Measurements from ENCODE around the gene ZNF423. TPM values are rescaled to one million over a fixed set of nuclear protein-coding genes. Genes with fewer than 3 reads are reported as not detected.

ZNF423 gene
- total RNA-seq, 2 experiments from 2014 or later: not detected

- ATAC-seq: no peak
- Mint-ChIP-seq H3K9me3 (ENCODE audit: insufficient read depth) (no peaks in the 10 kb centered on the region), H3K36me3 (ENCODE audit: low read depth) (no peaks in the 10 kb centered on the region), H3K4me1 (ENCODE audit: low read depth) (no peaks in the 10 kb centered on the region), H3K27ac (no peak overlapping the region), H3K4me3 (no peak overlapping the region), H3K27me3 (ENCODE audit: low read depth) (no peaks in the 10 kb centered on the region)
- CTCF ChIA-PET: no interaction called here
- POLR2A ChIA-PET: no interaction called here
- DNase-seq: no peak
Observed at GRCh38 chr16:49618955-49619354, 237.0 kb downstream of the ZNF423 start.

GRCh38 chr16:49617710-49618330, 238.1 kb downstream of the ZNF423 start:
- no peaks in the 10 kb centered on the region for H3K36me3 Mint-ChIP-seq (ENCODE audit: low read depth)

DNA sequence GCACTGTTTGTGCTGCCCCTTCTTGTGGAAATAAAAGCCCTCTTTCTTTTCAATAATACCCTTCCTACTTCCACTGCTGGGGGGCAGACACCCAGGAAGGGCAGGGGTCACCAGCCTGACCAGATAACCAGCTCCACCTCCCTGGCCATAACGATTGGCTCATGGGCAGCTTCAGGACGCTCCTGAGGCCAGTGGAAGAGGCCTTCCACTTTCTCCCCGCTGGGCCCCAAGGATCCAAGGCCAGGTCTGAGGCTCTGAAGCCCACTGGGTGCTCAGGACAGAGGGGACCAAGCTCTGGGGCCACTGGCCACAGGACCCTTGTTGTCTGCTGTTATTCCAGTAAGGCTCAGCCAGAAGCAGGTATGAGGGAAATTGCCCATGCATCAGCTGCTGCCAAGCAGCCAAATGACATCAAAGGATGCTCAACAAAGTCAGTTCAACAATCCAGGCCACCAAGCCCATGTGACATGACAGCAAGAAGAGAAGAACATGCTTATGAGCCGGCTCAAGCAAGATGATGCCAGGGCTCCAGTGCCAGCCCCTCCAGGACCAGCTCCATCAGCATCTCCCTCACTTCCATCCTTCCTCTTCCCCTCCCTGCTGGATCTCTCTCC, 238.8 kb downstream of the ZNF423 start:
- ChIA-PET POLR2A (no interaction called here), CTCF (no interaction called here)
- Mint-ChIP-seq H3K27ac (no peak overlapping the region), H3K4me3 (no peak overlapping the region), H3K9me3 (ENCODE audit: insufficient read depth) (no peaks in the 10 kb centered on the region), H3K4me1 (ENCODE audit: low read depth) (no peaks in the 10 kb centered on the region), H3K36me3 (ENCODE audit: low read depth) (no peaks in the 10 kb centered on the region), H3K27me3 (ENCODE audit: low read depth) (peaks cover 10% of the 10 kb centered on the region)
- ATAC-seq (no peak), DNase-seq (no peak)

More at GRCh38 chr16:49617710-49618330, 238.1 kb downstream of the ZNF423 start:
- Mint-ChIP-seq H3K4me1 (ENCODE audit: low read depth) (no peaks in the 10 kb centered on the region), H3K27ac (no peak overlapping the region), H3K9me3 (ENCODE audit: insufficient read depth) (no peaks in the 10 kb centered on the region), H3K4me3 (no peak overlapping the region), H3K27me3 (ENCODE audit: low read depth) (peaks cover 4% of the 10 kb centered on the region)
- ATAC-seq: no peak
- CTCF ChIA-PET: no interaction called here
- DNase-seq: no peak
- POLR2A ChIA-PET: no interaction called here

DNA sequence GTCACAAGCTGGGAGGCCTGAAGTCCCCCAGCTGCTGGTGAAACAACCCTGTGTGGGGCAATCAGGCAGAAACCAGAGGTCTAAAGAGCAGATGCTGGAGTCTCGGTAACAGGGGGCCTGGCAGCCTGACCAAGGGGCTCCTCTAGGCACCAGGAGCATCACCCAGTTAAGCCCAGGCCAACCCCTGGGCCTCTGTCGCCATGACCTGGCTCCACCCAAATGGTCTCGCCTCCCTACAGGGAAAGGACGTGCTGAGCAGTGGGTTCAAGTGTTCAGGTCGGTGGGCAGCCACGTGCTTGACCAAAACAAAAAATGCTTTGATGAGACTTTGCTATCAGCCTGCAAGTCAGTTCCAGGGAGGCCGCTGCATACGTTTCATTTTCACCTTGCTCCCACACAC, 240.3 kb downstream of the ZNF423 start:
- ATAC-seq (no peak), DNase-seq (no peak)
- Mint-ChIP-seq H3K9me3 (ENCODE audit: insufficient read depth) (no peaks in the 10 kb centered on the region), H3K4me1 (ENCODE audit: low read depth) (no peaks in the 10 kb centered on the region), H3K27me3 (ENCODE audit: low read depth) (peaks cover 16% of the 10 kb centered on the region), H3K27ac (no peak overlapping the region), H3K36me3 (ENCODE audit: low read depth) (no peaks in the 10 kb centered on the region), H3K4me3 (no peak overlapping the region)
- ChIA-PET POLR2A (no interaction called here), CTCF (no interaction called here)

DNA sequence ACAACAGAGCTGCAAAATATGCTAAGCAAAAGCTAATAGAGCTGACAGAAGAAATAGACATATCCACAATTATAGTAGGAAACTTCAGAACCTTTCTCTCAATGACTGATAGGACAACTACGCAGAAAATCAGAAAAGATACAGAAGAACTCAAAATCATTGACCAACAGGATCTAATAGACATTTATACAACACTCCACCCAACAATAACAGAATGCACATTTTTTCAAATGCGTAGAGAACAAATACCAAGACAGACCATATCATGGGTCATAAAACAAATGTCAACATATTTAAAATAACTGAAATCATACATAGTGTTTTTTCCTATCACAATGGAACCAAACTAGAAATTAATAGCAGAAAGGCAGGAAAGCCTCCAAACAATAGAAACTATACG, 244.9 kb downstream of the ZNF423 start:
- ChIA-PET CTCF (interaction anchor here (1.3 kb wide), 1 partner anchor 18 kb away, joined by 3 read pairs; no protein-coding TSS in a partner anchor), POLR2A (no interaction called here)
- H3K4me1 Mint-ChIP-seq (ENCODE audit: low read depth): no peaks in the 10 kb centered on the region
- H3K27me3 Mint-ChIP-seq (ENCODE audit: low read depth): peaks cover 27% of the 10 kb centered on the region
- DNase-seq (no peak), ATAC-seq (no peak)
- H3K4me3 Mint-ChIP-seq: no peak overlapping the region
- H3K36me3 Mint-ChIP-seq (ENCODE audit: low read depth): no peaks in the 10 kb centered on the region
- no peak overlapping the region for H3K27ac Mint-ChIP-seq
- H3K9me3 Mint-ChIP-seq (ENCODE audit: insufficient read depth): no peaks in the 10 kb centered on the region

DNA sequence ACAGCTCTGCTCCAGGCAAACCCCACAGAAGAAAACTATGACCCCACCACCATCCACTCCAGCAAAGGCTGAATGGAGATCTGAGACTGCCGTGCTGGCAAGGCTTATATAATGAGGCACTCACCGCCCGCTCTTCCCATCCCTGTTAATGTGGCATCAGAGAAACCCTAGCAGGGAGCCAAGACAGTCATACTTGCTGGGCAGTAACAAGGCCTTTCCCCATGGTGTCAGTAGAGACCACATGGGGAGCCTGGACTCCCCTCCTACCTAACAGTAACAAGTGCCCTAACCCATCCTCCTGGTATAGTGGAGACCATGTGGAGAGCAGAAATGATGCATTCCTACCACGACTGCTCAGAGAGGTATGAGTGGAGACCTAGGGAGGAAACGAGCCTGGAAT, 247.1 kb downstream of the ZNF423 start:
- ATAC-seq (no peak), DNase-seq (no peak)
- Mint-ChIP-seq H3K36me3 (ENCODE audit: low read depth) (no peaks in the 10 kb centered on the region), H3K4me1 (ENCODE audit: low read depth) (no peaks in the 10 kb centered on the region), H3K4me3 (no peak overlapping the region), H3K27ac (no peak overlapping the region), H3K27me3 (ENCODE audit: low read depth) (peaks cover 27% of the 10 kb centered on the region), H3K9me3 (ENCODE audit: insufficient read depth) (no peaks in the 10 kb centered on the region)
- CTCF ChIA-PET: no interaction called here
- POLR2A ChIA-PET: no interaction called here

- H3K4me3 Mint-ChIP-seq: no peak overlapping the region
- peaks cover 22% of the 10 kb centered on the region for H3K27me3 Mint-ChIP-seq (ENCODE audit: low read depth)
- DNase-seq (no peak), ATAC-seq (no peak)
- ChIA-PET POLR2A (no interaction called here), CTCF (no interaction called here)
- no peaks in the 10 kb centered on the region for H3K9me3 Mint-ChIP-seq (ENCODE audit: insufficient read depth)
- no peak overlapping the region for H3K27ac Mint-ChIP-seq
- no peaks in the 10 kb centered on the region for H3K36me3 Mint-ChIP-seq (ENCODE audit: low read depth)
- no peaks in the 10 kb centered on the region for H3K4me1 Mint-ChIP-seq (ENCODE audit: low read depth)
Observed at GRCh38 chr16:49608098-49608497, 247.8 kb downstream of the ZNF423 start.

DNA sequence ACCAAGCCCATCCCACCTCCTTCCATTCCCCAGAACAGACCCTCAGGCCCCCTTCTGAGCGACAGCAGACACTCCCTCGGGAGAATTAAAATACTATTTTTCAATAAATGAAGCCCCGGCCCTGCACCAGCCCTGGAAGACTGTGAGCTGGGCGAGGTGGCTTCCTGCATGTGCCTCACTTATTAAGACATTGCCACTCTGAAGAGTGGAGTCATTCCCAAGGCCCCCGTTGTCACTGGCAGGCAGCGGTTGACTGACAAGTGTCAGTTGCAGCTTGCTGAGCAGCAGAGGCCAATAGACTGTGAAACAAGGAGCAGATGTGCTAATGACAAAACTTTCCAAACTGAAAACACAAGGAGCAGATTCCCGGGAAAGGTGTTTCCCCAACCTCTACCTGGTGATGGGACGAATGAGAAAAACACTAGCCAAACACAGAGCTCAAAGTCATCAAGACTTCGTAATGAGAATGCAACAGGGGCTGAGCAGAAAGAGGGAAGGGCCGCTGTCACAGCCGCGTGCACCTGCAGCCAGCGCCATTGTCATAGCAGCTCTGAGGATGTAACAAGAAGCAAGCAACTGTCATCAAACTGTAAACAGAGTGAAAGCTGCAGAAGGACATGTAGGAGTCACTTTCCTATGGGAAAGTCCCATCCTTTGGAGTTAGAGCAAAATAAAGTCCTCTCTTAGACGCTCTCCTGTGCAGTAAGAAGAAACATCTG, 250.2 kb downstream of the ZNF423 start:
- no peak overlapping the region for H3K27ac Mint-ChIP-seq
- ChIA-PET POLR2A (no interaction called here), CTCF (no interaction called here)
- H3K4me3 Mint-ChIP-seq: no peak overlapping the region
- no peaks in the 10 kb centered on the region for H3K36me3 Mint-ChIP-seq (ENCODE audit: low read depth)
- H3K4me1 Mint-ChIP-seq (ENCODE audit: low read depth): no peaks in the 10 kb centered on the region
- peaks cover 11% of the 10 kb centered on the region for H3K27me3 Mint-ChIP-seq (ENCODE audit: low read depth)
- H3K9me3 Mint-ChIP-seq (ENCODE audit: insufficient read depth): no peaks in the 10 kb centered on the region
- DNase-seq (no peak), ATAC-seq (no peak)

DNA sequence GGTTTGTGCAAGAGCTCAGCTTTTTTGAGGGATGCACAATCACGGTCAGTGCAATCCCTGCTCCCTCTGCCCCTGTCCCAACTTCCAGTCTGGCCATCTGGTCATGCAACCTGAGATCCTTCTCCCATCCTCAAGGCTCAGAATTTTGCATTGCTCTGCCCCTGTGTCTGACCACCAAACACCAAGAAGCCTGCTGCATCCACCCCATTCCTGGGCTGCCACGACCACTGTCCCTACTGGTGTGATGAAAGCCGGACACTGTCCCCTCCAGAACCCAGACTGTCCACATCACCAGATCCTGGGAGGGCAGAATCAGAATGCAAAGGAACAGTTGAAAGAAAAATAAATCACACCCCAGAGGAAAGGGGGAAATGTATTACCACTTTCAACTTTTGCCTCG, 251.3 kb downstream of the ZNF423 start:
- no peak for DNase-seq
- CTCF ChIA-PET: no interaction called here

GRCh38 chr16:49603956-49604355, 252.0 kb downstream of the ZNF423 start:
- ATAC-seq (no peak), DNase-seq (no peak)
- H3K36me3 Mint-ChIP-seq (ENCODE audit: low read depth): no peaks in the 10 kb centered on the region

More for the DNA sequence above, 251.3 kb downstream of the ZNF423 start:
- ATAC-seq: no peak
- no peak overlapping the region for H3K4me3 Mint-ChIP-seq
- H3K4me1 Mint-ChIP-seq (ENCODE audit: low read depth): no peaks in the 10 kb centered on the region
- no peak overlapping the region for H3K27ac Mint-ChIP-seq
- H3K27me3 Mint-ChIP-seq (ENCODE audit: low read depth): peaks cover 8% of the 10 kb centered on the region
- H3K36me3 Mint-ChIP-seq (ENCODE audit: low read depth): no peaks in the 10 kb centered on the region
- POLR2A ChIA-PET: no interaction called here
- H3K9me3 Mint-ChIP-seq (ENCODE audit: insufficient read depth): no peaks in the 10 kb centered on the region

DNA sequence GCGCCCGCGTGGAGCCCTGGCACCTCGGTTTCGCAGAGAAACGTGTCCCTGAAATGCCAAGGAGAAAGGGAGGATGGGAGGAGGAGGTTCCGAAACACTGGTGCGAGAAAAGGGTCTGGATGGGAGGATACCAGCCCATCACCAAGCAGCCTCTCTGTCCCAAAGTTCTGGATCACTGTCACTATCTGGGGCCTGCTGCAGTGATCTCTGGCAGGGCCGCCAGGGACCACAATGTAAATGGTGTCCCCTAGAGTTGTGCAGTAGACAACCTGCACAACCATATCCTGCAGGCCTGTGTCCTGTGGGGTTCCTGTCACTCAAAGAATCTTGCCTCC, 253.0 kb downstream of the ZNF423 start:
- H3K27me3 Mint-ChIP-seq (ENCODE audit: low read depth): peaks cover under 1% of the 10 kb centered on the region
- H3K4me3 Mint-ChIP-seq: no peak overlapping the region
- no peaks in the 10 kb centered on the region for H3K4me1 Mint-ChIP-seq (ENCODE audit: low read depth)
- H3K27ac Mint-ChIP-seq: no peak overlapping the region
- ATAC-seq: no peak
- ChIA-PET CTCF (no interaction called here), POLR2A (no interaction called here)
- no peaks in the 10 kb centered on the region for H3K9me3 Mint-ChIP-seq (ENCODE audit: insufficient read depth)
- H3K36me3 Mint-ChIP-seq (ENCODE audit: low read depth): no peaks in the 10 kb centered on the region
- DNase-seq: no peak

More at GRCh38 chr16:49603956-49604355, 252.0 kb downstream of the ZNF423 start:
- H3K9me3 Mint-ChIP-seq (ENCODE audit: insufficient read depth): no peaks in the 10 kb centered on the region
- H3K27ac Mint-ChIP-seq: no peak overlapping the region
- ChIA-PET POLR2A (no interaction called here), CTCF (no interaction called here)
- H3K4me1 Mint-ChIP-seq (ENCODE audit: low read depth): no peaks in the 10 kb centered on the region
- H3K27me3 Mint-ChIP-seq (ENCODE audit: low read depth): peaks cover 2% of the 10 kb centered on the region
- no peak overlapping the region for H3K4me3 Mint-ChIP-seq

DNA sequence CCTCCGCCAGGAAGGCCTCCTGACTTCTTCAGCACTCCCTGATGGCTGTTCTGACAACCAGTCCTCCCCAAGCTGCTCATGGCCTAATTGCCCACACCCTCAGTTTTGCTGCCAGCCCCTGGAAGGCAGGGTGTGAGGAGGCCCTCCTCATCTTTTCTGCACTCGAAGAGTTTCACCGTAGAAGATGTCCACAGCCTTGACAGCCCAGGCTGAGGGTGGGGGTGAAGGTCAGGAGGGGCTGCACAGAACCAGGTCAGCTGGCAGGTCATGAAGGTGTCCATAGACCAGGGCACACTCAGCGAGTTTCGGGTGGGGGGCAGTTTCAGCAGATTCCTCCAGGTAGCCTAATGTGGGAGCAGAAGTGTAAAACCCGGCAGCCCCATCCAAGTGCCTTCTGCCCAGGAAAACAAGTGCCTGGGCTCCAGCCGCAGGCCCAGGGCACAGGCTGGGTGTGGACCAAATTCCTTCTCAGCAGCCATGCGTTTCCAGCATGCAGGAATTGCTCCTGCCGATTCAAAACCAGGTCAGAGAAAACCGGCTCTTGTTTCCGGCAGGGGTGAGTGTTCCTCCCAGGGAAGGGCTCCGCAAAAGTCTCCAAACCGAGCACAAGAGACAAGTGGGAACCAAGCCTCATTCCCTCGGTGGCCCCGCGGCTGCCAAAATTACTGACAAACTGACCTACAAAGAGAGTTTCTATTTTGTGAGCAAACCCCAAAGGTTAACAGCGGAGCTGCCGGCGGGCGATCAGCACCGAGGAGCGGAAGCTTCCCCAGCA, 253.5 kb downstream of the ZNF423 start:
- Mint-ChIP-seq H3K27ac (no peak overlapping the region), H3K4me3 (no peak overlapping the region), H3K4me1 (ENCODE audit: low read depth) (no peaks in the 10 kb centered on the region), H3K27me3 (ENCODE audit: low read depth) (no peaks in the 10 kb centered on the region), H3K36me3 (ENCODE audit: low read depth) (no peaks in the 10 kb centered on the region), H3K9me3 (ENCODE audit: insufficient read depth) (no peaks in the 10 kb centered on the region)
- ATAC-seq (no peak), DNase-seq (no peak)
- ChIA-PET CTCF (no interaction called here), POLR2A (no interaction called here)

Measured in activated CD8-positive, alpha-beta T cell treated with anti-CD3 and anti-CD28 coated beads, Interleukin-2, amount 10 ng/mL, durations not matched to agents 7 days and 5 days (primary cell).